OCI-LY7 (cell line): ENCODE data around the gene NCKAP5L. TPM values are rescaled to one million over a fixed set of nuclear protein-coding genes. Genes with fewer than 3 reads are reported as not detected.

Source experiments
- BruUV-seq: library from RNA; stranded (reverse); fragments of 400-500 nt; replicated peaks from 2 replicates; lab custom pipeline; 2021; lab: Mats Ljungman, UMichigan
- CTCF ChIA-PET: fragments of 300-600 bp; sonication (Branson Sonifier 250); formaldehyde crosslinking; loops from one replicate; lab custom pipeline; 2022; ENCODE audit warnings: antibody characterized with exemption; ENCODE audit not compliant: unreplicated experiment; lab: Charles Lee
- POLR2A ChIA-PET: fragments of 300-600 bp; sonication (Branson Sonifier 250); formaldehyde crosslinking; loops from one replicate; lab custom pipeline; 2022; ENCODE audit warnings: antibody characterized with exemption; lab: Charles Lee
- DNase-seq: peaks from one replicate; pipeline ENCODE4 v3.0.0-alpha.2; 2015; ENCODE audit warnings: low spot score
- H2AFZ ChIP-seq: fragments of 200-600 bp; sonication (generic), shearing (Covaris generic); 2 replicates; pipeline ENCODE4 v1.6.1; 2014; ENCODE audit warnings: mild to moderate bottlenecking, antibody characterized with exemption, low read length, moderate library complexity
- H3K27ac ChIP-seq: fragments of 200-600 bp; sonication (generic); 2 replicates; pipeline ENCODE4 v1.5.1; 2014; ENCODE audit warnings: mixed run types, low read depth, mild to moderate bottlenecking, moderate library complexity, low read length, inconsistent platforms; ENCODE audit not compliant: poor library complexity, severe bottlenecking
- H3K36me3 ChIP-seq: fragments of 200-600 bp; sonication (generic); 2 replicates; pipeline ENCODE4 v1.6.1; 2014; ENCODE audit warnings: mild to moderate bottlenecking, antibody characterized with exemption, low read length, moderate library complexity, mixed read lengths; ENCODE audit not compliant: insufficient read depth
- H3K4me1 ChIP-seq: fragments of 200-600 bp; sonication (generic); 2 replicates; pipeline ENCODE4 v1.5.1; 2014; ENCODE audit warnings: mild to moderate bottlenecking, low read length; ENCODE audit not compliant: insufficient read depth, poor library complexity, severe bottlenecking
- H3K4me2 ChIP-seq: fragments of 200-600 bp; sonication (generic); 2 replicates; pipeline ENCODE4 v1.6.1; 2014; ENCODE audit warnings: mild to moderate bottlenecking, low read length
- H3K4me3 ChIP-seq: fragments of 200-600 bp; sonication (generic); 2 replicates; pipeline ENCODE4 v1.5.1; 2014; ENCODE audit warnings: mild to moderate bottlenecking, low read depth, low read length; ENCODE audit not compliant: poor library complexity, severe bottlenecking
- H3K79me2 ChIP-seq: fragments of 200-600 bp; sonication (generic); 2 replicates; pipeline ENCODE4 v1.6.1; 2016; ENCODE audit warnings: low read depth, mild to moderate bottlenecking, low read length, moderate library complexity, mixed read lengths; ENCODE audit not compliant: insufficient read depth
- H3K9me2 ChIP-seq: fragments of 200-600 bp; sonication (generic); 2 replicates; pipeline ENCODE4 v1.6.1; 2016; ENCODE audit warnings: mild to moderate bottlenecking, low read length, mixed read lengths; ENCODE audit not compliant: insufficient read depth
- H3K9me3 ChIP-seq: fragments of 200-600 bp; sonication (generic); 2 replicates; pipeline ENCODE4 v1.6.1; 2014; ENCODE audit warnings: mild to moderate bottlenecking, mixed run types, low read length, mixed read lengths
- H4K20me1 ChIP-seq: fragments of 200-600 bp; sonication (generic); 2 replicates; pipeline ENCODE4 v1.6.1; 2014; ENCODE audit warnings: mild to moderate bottlenecking, antibody characterized with exemption, low read length, moderate library complexity, mixed read lengths; ENCODE audit not compliant: insufficient read depth
- CTCF ChIP-seq: fragments of 200-600 bp; sonication (generic); conservative IDR thresholded peaks from 2 replicates; pipeline ENCODE4 v1.5.1; 2014; ENCODE audit warnings: mild to moderate bottlenecking, antibody characterized with exemption, low read length, moderate library complexity, mixed read lengths
- EZH2phosphoT487 ChIP-seq: fragments of 200-600 bp; sonication (generic); IDR thresholded peaks from 2 replicates; pipeline ENCODE4 v1.6.1; 2018; ENCODE audit warnings: low read depth, borderline replicate concordance, mild to moderate bottlenecking, mixed run types, antibody characterized with exemption, low read length, moderate library complexity, mixed read lengths
- intact Hi-C: fragments of 100-400 bp; cut with micrococcal nuclease; formaldehyde crosslinking; loops from one replicate; pipeline ENCODE4 v1.10.0; 2022; ENCODE audit not compliant: unreplicated experiment
- total RNA-seq, 2 experiments: library from RNA; depleted of rRNA in 1 of 2; stranded (reverse); fragments of >200 nt in 1 of 2; shearing (Covaris generic) in 1 of 2; gene quantifications; 2 replicates each; pipeline ENCODE4 v1.2.3, GENCODE V29; 2014 to 2022

Gene NCKAP5L
- total RNA-seq, 2 experiments from 2014 or later, result 4.6 to 12.2 TPM

GRCh38 chr12:49779581-49779980, 48.6 kb downstream of the NCKAP5L start:
- BruUV-seq, result no TSS peak
- no peak overlapping the region for H3K4me3 ChIP-seq
- no peak overlapping the region for H2AFZ ChIP-seq
- no peak overlapping the region for H3K4me2 ChIP-seq
- ChIA-PET POLR2A (no interaction called here), CTCF (interaction anchor here (0.6 kb wide), 1 partner anchor 187 kb away, joined by 4 read pairs; no protein-coding TSS in a partner anchor)
- no peaks in the 10 kb centered on the region for H3K9me2 ChIP-seq
- TF ChIP-seq CTCF (no peak), EZH2phosphoT487 (no peak)
- no peaks in the 10 kb centered on the region for H3K79me2 ChIP-seq
- H4K20me1 ChIP-seq, result no peaks in the 10 kb centered on the region
- H3K27ac ChIP-seq, result no peak overlapping the region
- H3K36me3 ChIP-seq, result no peaks in the 10 kb centered on the region
- H3K9me3 ChIP-seq, result no peaks in the 10 kb centered on the region
- H3K4me1 ChIP-seq, result peaks cover 8% of the 10 kb centered on the region
- intact Hi-C loops, result loop anchor here (5.0 kb wide), 2 partner anchors 142 to 278 kb away; partner anchors contain the start of gene ASIC1
- no peak for DNase-seq

GRCh38 chr12:49777800-49778748, 50.1 kb downstream of the NCKAP5L start:
- H3K27ac ChIP-seq, result no peak overlapping the region
- H2AFZ ChIP-seq, result no peak overlapping the region
- peaks cover 8% of the 10 kb centered on the region for H3K4me1 ChIP-seq
- TF ChIP-seq CTCF, result peak; percentile 90
- no peak for TF ChIP-seq EZH2phosphoT487
- no peaks in the 10 kb centered on the region for H4K20me1 ChIP-seq
- intact Hi-C loops, result loop anchor here (2.0 to 5.0 kb wide), 4 partner anchors 37 to 279 kb away; partner anchors contain the start of genes ASIC1 and TMBIM6
- no peak overlapping the region for H3K4me3 ChIP-seq
- ChIA-PET CTCF (interaction anchor here (0.6 to 1.8 kb wide), 7 partner anchors 37 to 141 kb away, joined by 3 to 10 read pairs (median 4); partner anchors contain the start of genes NCKAP5L and TMBIM6), POLR2A (interaction anchor here (0.6 to 1.5 kb wide), 3 partner anchors 41 to 133 kb away, joined by 3 to 5 read pairs (median 3); no protein-coding TSS in a partner anchor)
- no peaks in the 10 kb centered on the region for H3K36me3 ChIP-seq
- BruUV-seq, result no TSS peak
- H3K4me2 ChIP-seq, result no peak overlapping the region
- DNase-seq, result peak; percentile 63
- H3K9me2 ChIP-seq, result no peaks in the 10 kb centered on the region
- no peaks in the 10 kb centered on the region for H3K79me2 ChIP-seq
- H3K9me3 ChIP-seq, result no peaks in the 10 kb centered on the region
